MM.1S (cell line): Measurements from ENCODE around the gene AP5Z1.

ENCODE experiments used
- EZH2 ChIP-seq: fragments of 300-600 bp; sonication (generic); optimal IDR thresholded peaks from 2 replicates; pipeline ENCODE3; 2017; ENCODE audit warnings: low read depth, mild to moderate bottlenecking, antibody characterized with exemption, low read length, mixed read lengths
- TF ChIP-seq, protein P1 (sequence below): fragments of 300-600 bp; sonication (generic); IDR thresholded peaks from 2 replicates; pipeline ENCODE4 v1.5.1; 2016; ENCODE audit warnings: antibody characterized with exemption, low read length, mixed read lengths

DNA sequence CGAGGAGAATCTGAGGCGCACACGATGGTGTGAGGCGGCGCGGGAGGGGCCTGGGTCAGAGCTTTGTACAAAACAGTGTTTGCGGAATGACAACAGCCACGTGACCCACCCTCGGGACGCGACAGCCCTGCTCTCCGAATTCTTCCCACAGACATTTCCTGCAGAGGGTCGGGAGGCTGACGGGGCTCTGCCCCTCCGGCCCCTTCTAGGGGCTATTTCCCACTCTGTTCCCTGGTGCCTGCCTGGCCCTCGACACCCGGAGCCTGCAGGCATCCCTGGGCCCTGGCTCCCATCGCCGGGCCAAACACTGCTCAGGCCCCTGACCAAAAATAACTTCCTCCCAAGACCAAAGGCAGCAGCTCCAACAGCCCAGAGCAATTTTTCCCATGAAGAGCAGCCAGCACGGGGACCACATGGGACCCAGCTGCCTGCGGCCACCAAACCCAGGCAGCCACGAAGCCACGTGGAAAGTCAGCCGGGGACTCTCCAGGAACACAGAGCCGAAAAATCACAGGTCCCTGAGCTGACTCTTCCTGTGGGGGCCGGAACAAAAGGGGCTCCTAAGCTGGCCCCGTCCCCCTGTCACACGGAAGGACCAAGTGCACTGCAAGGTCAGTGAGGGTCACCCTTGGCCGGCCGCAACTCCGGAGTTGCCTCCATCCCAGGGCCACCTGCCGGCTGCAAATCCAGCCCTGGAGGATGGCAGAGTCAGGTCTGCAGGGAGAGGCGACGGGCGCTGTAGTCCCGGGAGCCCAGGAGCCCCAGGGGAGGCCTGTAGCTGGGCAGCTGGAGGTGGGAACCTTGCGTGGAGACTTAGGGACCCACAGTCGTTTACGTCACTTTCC, 44.4 kb downstream of the AP5Z1 start:
- TF ChIP-seq, protein P1, sequence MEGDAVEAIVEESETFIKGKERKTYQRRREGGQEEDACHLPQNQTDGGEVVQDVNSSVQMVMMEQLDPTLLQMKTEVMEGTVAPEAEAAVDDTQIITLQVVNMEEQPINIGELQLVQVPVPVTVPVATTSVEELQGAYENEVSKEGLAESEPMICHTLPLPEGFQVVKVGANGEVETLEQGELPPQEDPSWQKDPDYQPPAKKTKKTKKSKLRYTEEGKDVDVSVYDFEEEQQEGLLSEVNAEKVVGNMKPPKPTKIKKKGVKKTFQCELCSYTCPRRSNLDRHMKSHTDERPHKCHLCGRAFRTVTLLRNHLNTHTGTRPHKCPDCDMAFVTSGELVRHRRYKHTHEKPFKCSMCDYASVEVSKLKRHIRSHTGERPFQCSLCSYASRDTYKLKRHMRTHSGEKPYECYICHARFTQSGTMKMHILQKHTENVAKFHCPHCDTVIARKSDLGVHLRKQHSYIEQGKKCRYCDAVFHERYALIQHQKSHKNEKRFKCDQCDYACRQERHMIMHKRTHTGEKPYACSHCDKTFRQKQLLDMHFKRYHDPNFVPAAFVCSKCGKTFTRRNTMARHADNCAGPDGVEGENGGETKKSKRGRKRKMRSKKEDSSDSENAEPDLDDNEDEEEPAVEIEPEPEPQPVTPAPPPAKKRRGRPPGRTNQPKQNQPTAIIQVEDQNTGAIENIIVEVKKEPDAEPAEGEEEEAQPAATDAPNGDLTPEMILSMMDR: no peak
- TF ChIP-seq EZH2: no peak
